ENCODE data around the gene CRYZ.

Gene CRYZ, protein sequence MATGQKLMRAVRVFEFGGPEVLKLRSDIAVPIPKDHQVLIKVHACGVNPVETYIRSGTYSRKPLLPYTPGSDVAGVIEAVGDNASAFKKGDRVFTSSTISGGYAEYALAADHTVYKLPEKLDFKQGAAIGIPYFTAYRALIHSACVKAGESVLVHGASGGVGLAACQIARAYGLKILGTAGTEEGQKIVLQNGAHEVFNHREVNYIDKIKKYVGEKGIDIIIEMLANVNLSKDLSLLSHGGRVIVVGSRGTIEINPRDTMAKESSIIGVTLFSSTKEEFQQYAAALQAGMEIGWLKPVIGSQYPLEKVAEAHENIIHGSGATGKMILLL

DNA sequence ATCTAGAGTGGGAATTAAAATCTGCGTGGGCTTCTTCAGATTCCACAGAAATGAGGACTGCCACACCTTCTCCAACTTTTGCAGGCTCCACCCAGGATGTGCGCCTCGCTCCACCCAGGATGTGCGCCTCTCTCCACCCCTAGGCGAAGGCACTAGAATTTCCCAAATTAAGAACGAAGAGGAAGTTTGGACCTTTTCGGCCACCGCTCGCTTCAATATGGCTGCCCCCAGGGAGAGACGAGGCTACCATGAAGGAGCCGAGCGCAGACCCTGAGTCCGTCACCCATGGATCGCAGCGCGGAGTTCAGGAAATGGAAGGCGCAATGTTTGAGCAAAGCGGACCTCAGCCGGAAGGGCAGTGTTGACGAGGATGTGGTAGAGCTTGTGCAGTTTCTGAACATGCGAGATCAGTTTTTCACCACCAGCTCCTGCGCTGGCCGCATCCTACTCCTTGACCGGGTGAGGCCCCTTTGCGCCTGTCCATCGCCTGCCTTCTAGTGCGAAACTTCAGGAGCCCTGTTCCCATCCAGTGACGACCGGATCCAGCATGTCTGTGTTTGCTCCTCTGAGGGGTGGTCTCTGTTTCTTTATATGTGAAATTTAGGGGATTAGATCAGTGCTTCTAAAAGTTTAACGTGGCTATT is at the start of gene CRYZ, which contains the start of gene TYW3:
Gene CRYZ, minus strand, starts transcription at position 91 of the 644 bp plus-strand sequence. CDS start 8,229 bp downstream, outside the sequence.
Gene TYW3, plus strand, starts transcription at position 193 of the 644 bp plus-strand sequence. Its CDS starts 93 bp downstream, at position 286.
- TF ChIP-seq, protein P1, sequence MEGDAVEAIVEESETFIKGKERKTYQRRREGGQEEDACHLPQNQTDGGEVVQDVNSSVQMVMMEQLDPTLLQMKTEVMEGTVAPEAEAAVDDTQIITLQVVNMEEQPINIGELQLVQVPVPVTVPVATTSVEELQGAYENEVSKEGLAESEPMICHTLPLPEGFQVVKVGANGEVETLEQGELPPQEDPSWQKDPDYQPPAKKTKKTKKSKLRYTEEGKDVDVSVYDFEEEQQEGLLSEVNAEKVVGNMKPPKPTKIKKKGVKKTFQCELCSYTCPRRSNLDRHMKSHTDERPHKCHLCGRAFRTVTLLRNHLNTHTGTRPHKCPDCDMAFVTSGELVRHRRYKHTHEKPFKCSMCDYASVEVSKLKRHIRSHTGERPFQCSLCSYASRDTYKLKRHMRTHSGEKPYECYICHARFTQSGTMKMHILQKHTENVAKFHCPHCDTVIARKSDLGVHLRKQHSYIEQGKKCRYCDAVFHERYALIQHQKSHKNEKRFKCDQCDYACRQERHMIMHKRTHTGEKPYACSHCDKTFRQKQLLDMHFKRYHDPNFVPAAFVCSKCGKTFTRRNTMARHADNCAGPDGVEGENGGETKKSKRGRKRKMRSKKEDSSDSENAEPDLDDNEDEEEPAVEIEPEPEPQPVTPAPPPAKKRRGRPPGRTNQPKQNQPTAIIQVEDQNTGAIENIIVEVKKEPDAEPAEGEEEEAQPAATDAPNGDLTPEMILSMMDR (IDR thresholded peaks at IDR 0.05; ENCODE audit: low read depth, low read length), result no peak
- TF ChIP-seq, protein P2, sequence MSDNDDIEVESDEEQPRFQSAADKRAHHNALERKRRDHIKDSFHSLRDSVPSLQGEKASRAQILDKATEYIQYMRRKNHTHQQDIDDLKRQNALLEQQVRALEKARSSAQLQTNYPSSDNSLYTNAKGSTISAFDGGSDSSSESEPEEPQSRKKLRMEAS (IDR thresholded peaks at IDR 0.05; ENCODE audit: low read depth, low read length), result 0 out of 2 replicates have a peak, but pooled peaks have one; percentile 18
- TF ChIP-seq POLR2A (IDR thresholded peaks at IDR 0.05; ENCODE audit: extremely low read depth, insufficient read length) (peak; percentile 62), MYC (IDR thresholded peaks at IDR 0.05; ENCODE audit: low read depth, low read length) (peak; percentile 70; the same call in 1 of the 2 replicates)

DNA sequence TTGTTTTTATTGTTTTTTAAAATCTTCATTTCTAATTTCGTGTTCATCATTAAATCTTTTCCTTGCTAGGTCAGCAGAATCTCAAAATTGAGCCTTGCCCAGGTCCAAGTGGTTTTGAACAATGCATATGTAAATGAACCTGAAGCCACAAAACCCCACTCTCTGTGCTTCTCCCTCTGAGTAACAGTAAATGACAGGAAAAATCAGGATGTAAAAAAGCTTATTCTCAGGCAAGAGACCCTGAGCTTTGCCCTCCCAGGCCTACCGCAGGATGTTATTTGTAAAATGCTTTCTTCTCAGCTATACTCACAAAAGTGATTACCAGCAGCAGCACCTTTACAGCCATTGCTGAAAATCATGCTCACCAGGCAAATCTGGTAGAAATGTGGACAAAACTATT is 47.7 kb upstream of the CRYZ start:
- TF ChIP-seq POLR2A (IDR thresholded peaks at IDR 0.05; ENCODE audit: extremely low read depth, insufficient read length), result no peak
- TF ChIP-seq, protein P2 (IDR thresholded peaks at IDR 0.05; ENCODE audit: low read depth, low read length), result no peak
- TF ChIP-seq, protein P1 (IDR thresholded peaks at IDR 0.05; ENCODE audit: low read depth, low read length), result no peak
- TF ChIP-seq MYC (IDR thresholded peaks at IDR 0.05; ENCODE audit: low read depth, low read length), result no peak
- no peak overlapping the region for H3K4me3 ChIP-seq (ENCODE audit: low read depth, low read length)
- no peak for DNase-seq (ENCODE audit: low read depth)

More for the DNA sequence above, at the start of gene CRYZ, which contains the start of gene TYW3:
- peak; percentile 93 for DNase-seq (ENCODE audit: low read depth)
- H3K4me3 ChIP-seq (ENCODE audit: low read depth, low read length), result peak within 1 kb of the TSS; percentile 71

DNA sequence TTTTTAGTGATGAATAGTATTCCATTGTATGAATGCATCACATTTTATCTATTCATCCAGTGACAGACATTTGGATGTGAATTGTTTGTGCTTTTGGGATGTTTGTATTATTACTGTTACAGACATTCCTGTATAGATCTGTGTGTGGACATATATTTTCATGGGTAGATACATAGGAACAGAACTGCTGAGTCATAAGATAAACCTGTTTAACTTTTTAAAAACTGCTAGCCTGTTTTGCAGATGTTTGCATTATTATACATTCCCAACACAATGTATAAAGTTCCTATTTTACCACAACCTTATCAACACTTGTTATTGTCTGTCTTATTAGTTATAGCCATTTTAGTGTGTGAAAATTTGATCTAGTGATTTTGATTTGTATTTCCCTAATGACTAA is 46.9 kb upstream of the CRYZ start:
- DNase-seq (ENCODE audit: low read depth), result no peak
- H3K4me3 ChIP-seq (ENCODE audit: low read depth, low read length), result no peak overlapping the region
- TF ChIP-seq POLR2A (IDR thresholded peaks at IDR 0.05; ENCODE audit: extremely low read depth, insufficient read length), result no peak
- TF ChIP-seq MYC (IDR thresholded peaks at IDR 0.05; ENCODE audit: low read depth, low read length), result no peak
- TF ChIP-seq, protein P2 (IDR thresholded peaks at IDR 0.05; ENCODE audit: low read depth, low read length), result no peak
- TF ChIP-seq, protein P1 (IDR thresholded peaks at IDR 0.05; ENCODE audit: low read depth, low read length), result no peak

DNA sequence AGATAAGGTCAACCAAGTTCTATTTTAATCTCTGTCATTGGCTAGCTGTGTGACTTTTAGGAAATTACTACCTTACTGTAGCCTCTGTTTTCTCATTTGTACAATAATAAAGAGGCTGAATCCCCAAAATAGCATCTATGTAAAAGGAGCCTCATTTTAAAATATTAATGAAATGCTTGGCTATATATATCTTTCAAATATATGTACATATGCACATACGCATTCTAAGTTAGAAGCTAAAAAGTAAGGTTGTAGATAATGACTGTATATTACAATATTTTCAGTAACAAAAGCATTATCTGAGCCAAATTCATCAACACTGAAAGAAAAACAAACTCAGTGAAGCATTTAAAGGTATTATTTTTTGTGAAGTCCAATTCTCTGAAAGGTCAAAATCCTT is 44.7 kb upstream of the CRYZ start:
- no peak for TF ChIP-seq MYC (IDR thresholded peaks at IDR 0.05; ENCODE audit: low read depth, low read length)
- no peak for TF ChIP-seq POLR2A (IDR thresholded peaks at IDR 0.05; ENCODE audit: extremely low read depth, insufficient read length)
- TF ChIP-seq, protein P1 (IDR thresholded peaks at IDR 0.05; ENCODE audit: low read depth, low read length), result no peak
- TF ChIP-seq, protein P2 (IDR thresholded peaks at IDR 0.05; ENCODE audit: low read depth, low read length), result no peak
- no peak for DNase-seq (ENCODE audit: low read depth)
- H3K4me3 ChIP-seq (ENCODE audit: low read depth, low read length), result no peak overlapping the region

DNA sequence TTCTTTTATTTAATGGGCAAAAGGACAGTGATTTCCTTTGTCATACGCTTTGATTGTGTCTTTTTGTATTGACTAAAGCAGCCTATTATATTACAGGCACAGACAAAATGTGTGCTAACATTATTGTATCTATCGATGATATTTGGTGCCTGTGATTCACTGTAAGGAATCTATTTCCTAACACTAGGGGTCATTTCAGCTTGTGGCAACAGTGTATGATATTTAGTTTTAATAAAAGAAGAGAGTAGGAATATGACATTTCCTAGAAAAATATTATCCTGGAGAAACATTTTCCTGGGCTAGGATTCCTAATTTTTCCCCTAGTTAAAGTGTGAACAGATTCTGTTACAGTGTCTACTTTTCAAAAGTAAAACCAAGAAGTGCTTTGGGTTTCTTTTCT is 42.9 kb upstream of the CRYZ start:
- DNase-seq (ENCODE audit: low read depth), result no peak
- TF ChIP-seq, protein P1 (IDR thresholded peaks at IDR 0.05; ENCODE audit: low read depth, low read length), result no peak
- TF ChIP-seq, protein P2 (IDR thresholded peaks at IDR 0.05; ENCODE audit: low read depth, low read length), result no peak
- TF ChIP-seq POLR2A (IDR thresholded peaks at IDR 0.05; ENCODE audit: extremely low read depth, insufficient read length) (no peak), MYC (IDR thresholded peaks at IDR 0.05; ENCODE audit: low read depth, low read length) (no peak)
- no peak overlapping the region for H3K4me3 ChIP-seq (ENCODE audit: low read depth, low read length)
